Activated CD4-positive, CD25-positive, alpha-beta regulatory T cell (primary cell): ENCODE data around the gene CABLES1.

ENCODE experiments used
- DNase-seq, 4 experiments: peaks; one replicate each; lab custom pipeline; 2025; lab: John Stamatoyannopoulos, UW

Gene CABLES1

DNA sequence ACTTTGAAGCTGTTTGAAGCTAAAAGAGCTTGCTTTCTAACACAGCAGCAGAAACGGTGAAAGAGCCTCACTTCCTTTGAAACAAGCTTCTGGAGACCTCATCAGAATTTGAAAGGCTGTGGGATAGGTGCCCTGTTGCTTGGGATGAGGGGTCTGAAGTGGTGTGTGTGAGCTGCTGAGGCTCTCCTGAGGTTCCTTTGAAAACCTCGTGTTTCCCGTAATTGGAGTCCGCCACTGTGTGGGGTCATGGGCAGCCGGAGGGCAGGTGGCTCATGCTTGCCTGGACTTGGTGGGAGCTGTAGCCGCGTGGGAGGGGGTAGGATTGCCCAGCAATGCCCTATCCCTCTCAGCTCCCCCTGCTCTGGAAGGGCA is 34.4 kb downstream of the CABLES1 start:
- no peak for DNase-seq

DNA sequence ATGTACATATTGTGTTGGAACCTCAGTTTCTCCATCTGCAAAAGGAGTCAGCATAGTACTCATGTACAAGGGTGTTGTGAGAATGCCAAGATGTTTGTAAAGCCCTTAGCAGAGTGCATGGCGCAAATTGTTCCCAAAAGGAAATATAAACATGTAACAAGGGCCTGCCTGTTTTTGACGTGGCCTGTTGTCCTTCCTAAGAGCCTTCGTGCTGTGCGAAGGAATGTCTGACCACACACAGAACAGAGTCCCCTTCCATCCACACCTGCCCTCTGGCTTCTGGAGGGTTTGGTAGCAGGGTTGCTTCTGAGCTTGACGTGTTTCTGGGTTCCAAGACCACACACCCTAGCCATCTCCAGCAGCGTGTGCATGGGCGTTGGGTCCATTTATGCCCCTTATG is 34.9 kb downstream of the CABLES1 start:
- DNase-seq, result no peak

DNA sequence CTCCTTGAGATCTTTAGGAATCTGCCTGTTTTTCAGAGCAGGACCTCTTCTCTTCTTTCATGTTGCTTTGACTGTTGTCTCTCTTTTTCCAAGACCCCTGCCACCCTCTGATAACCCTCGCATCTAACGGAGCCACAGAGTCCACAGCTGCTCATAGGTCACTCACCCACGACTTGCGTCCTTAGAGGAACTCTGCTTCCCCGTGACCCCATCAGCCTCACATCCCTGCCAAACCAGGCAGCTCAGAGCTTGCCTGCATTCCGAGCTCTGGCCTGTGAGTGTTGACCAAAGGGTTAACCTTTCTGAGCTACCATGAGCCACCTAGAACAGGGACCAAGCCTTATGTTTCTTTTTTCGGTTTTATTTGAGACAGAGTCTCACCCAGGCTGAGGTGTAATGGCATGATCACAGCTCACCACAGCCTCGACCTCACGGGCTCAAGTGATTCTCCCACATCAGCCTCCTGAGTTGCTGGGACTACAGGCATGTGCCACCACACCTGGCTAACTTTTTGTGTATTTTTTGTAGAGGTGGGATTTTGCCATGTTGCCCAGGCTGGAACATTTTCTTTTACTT is 36.4 kb downstream of the CABLES1 start:
- DNase-seq, result no peak

DNA sequence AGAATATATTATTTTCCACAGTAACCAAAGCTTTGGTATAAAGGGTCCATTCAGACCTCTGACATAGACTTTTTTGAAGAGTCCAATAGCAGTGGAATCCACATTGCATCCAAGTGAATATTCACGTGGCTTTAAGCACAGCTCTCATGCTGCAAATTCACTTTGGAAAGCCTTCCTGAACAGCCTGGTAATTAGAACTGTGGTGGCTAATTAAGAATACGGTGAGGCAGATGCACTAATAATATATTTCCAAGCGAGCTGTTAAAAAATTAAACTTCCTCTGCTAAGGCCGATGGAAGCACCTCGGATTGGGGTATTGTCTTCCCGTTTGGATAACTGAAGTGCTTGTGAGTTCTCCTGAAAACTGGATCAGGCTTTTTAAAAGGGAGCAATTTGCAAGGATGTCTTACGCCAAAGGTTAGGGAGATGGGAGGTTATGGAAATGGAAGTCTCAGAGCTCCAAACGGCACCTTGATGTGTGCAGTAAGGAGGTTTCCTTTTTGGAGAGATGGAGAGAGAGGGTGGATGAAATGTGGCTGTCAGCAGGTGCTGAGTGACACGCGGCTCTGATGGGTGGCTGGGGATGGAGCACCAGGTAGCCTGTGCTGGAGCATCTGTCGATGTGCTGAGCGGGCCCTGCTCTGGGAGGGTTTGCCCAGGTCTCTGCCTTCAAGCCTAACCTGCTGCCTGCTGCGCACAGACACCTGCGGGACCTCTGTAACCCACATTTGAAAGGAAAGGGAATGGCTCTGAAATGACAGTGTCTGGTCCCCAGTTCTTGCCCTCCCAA is 37.5 kb downstream of the CABLES1 start:
- no peak for DNase-seq

DNA sequence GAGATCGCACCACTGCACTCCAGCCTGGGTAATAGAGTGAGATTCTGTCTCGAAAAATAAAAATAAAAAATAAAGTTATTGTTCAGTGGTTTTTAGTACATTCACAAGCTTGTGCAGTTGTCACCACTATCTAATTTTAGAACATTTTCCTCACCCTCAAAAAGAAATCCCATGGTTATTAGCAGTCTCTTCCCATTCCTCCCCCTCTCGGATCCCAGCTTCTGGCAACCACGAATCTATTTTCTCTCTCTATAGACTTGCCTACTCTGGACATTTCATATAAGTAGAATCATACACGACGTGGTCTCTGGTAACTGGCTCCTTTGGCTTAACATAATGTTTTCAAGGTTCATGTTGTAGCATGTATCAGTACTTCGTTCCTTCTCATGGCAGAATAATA is 38.6 kb downstream of the CABLES1 start:
- no peak for DNase-seq

DNA sequence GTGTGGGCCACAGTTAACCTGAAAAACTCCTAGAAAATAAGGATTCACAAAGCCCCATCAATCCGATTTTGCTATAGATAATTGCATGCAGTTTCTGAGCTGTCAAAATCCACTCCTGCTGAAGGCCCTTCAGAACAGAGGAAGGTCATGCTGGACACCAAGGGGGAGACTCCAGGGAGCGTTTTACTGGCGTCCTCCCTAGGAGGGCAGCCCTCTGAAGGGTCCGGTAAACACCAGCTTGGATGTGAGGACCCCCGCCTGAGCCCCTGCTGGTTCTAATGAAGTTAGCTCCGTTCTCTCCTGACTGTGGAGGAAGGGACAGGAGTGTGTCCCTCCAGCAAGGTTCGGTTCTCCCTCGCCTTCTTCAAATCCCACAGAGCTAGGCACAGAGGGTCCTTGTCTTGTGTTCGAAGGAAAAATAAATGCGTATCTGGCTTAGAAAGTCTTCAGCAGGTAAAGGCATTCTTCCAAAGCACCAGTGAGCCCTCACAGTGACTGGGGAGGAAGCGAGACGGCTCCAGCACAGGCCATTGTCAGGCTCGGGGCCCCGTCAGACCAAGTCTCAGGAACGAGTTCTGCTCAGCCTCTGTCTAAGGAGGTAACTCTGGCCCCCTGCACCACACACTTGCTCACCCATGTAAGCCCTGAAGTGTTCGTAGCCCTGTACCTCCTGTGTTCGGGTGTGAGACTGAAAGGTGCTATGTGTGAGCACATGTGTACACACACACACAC is 41.6 kb downstream of the CABLES1 start:
- no peak for DNase-seq

DNA sequence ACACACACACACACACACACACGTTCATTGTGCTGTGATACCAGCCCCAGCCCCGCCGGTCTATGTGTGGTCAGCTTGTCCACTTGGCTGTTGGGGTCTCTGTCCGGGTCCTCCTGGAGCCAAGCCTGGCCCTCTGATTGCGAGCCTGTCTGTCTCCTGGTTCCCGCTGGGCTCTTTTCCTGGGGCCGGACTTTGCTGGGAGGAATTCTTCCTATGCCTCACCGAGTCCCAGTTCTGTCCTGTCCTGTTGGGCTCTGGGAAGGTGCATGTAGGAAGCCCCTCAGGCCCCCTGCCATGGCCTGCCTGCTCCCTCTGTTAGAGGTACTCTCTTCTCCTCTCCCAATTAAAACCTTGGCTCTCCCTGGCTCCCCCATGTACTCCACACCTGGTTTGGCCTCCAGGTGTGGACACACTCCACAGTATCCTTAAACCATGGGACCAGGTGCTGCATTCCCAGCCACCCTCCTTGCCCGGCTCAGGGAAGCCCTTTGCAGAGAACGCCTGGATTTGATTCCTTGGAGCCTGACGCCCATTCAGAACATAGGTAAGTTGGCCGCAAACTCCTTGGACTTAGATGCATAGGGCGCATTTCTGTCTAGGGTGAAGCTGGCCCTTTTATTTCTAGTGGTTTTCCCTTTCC is 42.3 kb downstream of the CABLES1 start:
- no peak for DNase-seq

DNA sequence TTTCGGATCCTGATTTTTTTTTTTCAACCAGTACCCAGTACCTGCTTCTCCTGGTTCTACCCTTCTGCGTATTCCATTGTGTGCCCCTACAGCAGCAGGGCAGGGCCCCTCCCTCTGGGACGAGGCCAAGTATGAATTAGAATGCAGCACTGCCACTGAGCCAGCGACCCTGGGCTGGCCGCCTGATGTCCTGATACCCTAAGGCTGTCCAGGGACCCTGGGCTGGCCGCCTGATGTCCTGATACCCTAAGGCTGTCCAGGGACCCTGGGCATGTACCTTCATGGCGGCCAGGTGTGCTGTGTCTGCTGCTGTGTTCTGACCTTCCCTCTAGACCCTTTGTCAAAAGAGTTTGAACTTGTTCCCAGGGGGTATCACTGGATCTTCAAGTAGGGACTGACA is 42.9 kb downstream of the CABLES1 start:
- DNase-seq, result no peak

DNA sequence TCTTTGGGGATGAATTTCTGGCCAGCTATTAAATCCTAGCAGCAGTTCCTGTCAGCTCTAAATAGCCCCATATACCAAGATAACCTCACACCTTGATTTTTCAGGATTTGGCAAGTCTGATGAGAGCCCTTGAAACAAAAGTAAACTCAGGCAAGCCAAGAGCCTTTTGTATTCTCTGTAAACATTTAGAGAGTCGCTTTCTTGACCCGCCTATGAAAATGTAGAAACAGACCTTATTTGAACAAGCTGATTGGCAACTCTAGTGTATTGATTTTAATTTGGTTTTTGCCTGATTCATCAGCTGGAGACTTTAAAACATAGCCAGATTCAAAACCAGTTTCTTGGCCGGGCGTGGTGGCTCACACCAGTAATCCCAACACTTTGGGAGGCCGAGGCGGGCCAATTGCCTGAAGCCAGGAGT is 43.4 kb downstream of the CABLES1 start:
- no peak for DNase-seq

DNA sequence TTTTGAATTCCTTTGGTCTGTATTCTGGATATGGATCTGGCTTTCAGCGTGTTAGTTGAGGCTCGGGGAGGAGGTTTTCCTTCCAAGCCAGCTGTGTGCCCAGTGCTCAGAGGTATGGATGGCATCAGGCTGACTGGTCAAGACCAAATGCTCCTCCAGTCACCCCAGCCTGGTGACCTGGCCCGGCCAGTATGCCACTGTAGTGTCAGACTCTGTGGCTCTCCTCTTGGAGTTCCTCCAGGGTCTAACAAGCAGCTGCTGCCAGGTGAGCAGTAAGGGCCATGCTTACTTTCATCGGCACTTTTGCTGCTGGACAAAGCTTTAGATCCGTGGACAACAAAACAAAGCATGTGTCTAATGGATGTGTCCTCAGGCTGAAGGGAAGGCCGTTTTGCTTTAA is 44.1 kb downstream of the CABLES1 start:
- DNase-seq, result no peak

DNA sequence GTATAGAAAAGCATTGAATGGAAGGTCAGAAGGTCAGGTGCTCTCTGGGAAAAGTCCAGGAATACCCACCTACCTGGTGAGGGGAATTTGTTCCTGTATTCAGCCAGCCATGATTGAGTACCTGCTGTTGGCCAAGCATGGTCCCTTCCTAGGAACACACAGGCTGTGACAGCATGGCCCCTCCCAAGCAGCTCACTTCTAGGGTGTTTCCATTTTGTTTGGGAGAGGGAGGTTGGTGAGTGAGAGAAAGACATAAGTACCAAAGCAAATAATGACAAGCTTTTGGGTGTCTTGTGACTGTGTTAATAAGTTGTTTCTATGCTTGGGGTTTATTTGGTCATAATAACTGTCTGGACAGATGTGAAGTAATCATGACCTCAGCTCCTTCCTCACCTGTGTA is 46.3 kb downstream of the CABLES1 start:
- DNase-seq, result no peak

DNA sequence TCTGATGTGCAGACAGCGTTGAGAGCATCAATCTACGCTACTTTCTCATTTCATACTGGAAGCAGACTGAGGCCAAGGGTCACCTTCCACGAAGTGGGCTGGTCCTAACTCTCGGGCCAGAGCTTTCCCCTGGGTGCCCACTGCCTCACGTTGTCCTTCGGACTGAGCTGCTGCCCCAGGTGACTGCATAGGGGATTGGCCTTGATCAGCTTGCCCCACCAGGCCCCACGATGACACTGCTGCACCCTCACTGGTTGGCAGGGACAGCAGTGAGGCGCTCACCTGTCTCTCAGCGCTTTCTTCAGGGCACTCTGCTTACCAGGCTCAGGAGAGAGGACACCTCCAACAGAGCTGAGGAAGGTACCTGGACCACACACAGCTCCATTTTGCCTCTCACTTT is 47.3 kb downstream of the CABLES1 start:
- no peak for DNase-seq

DNA sequence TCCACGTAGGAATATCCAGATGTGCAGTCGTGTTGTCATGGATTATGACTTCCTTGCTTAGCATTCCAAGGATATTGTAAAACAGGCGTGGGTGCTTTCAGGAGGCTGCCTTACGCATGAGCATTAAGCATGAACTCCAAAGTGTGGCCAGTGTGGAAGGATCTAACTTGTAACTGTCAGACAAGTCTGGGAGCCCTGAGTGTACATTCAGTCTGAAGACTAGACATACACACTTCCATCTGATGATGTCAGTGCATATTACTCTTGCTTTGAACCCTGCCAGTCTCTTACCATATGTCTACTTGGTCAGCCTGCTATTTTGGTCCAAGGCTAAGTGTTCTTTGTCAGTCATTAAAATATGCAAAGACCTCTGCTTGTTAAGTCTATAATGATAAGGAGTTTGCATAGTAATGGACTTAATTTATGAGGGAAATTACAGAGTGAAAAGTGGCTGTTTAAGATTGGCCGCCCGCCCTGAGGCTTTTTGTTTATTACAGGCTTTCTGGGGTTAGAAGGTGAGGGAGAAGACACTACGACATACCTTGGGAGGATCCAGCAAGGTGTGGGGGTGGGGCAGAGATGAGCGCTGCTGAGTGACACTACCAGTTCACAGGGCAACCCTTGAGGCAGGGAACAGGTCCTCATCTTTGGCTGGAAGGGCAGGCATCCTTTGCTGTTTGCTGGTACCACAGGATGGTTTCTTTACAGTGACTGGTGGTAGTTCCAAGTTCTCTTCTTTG is 48.3 kb downstream of the CABLES1 start:
- no peak for DNase-seq

DNA sequence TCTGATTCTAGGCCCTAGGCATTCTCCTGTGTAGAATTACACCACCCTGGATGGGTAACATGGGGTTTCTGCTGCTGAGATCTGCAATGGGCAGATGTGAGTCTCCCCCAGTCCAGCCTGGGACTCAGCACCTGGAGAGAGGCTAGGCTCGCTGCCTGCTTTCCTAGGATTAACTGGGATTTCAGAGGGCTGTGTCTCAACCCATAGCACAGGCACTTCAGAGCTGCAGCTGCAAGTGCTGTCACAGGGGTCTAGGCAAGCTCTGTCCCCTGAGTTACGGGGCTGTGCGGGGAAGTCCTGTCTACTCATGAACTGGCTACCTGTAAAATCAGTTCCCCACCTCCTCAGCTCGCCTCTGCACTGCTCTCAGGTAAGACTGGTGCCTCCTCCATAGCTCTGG is 51.5 kb downstream of the CABLES1 start:
- no peak for DNase-seq

DNA sequence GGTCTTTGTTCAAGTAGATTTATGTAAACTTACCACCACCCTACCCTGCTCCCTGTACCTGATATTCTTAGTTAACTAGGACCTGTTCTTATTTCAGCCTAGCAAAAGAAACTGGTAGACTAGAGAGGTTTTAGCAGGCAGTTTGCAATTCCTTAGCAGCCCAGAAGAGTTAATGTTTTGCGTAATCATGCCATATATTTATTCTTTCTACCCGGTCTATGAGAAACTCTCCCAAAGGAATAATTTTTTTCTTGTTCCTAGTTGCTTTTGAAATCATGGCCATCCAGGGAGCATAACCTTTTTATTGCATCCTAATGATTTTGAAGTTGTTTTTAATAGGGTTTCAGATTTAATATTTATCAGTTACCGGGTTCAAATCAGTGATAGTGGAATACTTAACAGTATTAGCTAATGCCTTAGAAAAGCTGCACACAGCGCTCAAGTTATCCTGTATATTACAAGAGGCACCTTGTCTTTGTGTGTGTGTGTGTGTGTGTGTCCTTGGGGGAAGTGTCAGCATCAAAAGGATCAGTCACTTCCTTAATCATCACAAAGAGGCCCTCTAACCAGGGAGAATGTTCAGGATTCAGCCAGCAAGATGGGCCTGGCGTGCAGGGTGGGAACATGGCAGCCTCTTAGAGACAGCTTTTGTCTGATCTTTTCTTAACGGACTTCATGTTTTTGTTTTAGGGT is 52.9 kb downstream of the CABLES1 start:
- no peak for DNase-seq

DNA sequence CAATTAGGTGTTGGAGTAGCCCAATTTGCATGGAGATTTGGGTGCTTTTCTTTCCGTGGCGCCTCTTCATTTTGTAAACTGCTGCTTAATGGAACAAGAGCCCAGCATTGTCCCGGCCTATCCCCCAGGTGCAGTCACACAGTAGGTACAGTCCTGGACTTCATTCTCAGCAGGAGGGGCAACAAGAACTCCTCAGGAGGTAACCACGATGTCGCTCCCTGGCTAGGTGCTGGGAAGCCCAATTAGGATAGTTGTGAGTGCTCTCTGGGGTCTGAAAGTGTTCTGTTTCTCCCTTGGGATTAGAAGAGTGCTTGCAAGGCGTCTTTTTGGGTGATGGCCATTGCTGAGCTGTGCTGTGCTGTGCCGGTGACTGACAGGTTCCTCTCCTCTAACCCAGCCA is 53.8 kb downstream of the CABLES1 start:
- DNase-seq, result no peak

DNA sequence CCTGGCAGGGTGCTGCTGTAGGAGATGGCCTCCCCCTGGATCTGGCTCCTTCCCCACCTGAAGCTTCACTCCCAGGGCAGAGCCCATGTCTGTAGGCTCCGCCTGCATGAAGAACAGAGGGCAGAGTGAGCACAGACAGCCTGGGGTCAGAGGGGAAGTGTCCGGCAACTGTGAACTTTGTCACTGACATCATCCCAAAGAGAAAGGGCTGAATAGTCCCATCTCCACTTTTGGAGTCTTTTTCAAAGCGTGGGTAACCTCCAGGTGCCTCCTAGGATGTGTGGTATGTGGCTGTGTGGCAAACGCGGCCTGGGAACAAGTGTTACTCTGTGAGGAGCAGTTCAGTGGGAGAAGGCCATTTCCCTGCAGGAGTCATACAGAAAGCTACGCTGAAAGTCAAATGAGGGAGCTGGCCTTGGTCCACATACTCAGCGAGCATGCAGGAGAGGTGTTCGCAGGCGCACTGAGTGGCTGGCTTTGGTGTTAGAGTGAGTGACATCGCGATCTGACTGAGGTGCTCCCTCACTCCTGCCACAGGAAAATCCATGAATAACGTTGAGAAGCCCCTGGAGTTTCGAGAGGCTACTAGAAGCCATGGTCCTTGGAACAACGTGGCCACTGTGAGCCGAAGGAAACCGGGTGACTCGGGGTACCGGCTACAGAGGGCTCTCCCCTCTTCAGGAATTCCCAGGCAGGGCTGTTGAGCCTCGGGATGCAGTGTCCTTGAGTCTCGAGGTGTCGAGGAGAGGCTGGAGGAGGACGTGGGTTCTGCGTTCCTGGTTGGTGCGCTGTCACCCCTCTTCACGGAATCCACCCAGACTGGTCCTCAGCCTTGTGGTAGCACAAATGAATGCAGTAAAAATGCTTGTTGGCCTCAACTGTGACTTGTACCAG is 54.7 kb downstream of the CABLES1 start:
- no peak for DNase-seq

DNA sequence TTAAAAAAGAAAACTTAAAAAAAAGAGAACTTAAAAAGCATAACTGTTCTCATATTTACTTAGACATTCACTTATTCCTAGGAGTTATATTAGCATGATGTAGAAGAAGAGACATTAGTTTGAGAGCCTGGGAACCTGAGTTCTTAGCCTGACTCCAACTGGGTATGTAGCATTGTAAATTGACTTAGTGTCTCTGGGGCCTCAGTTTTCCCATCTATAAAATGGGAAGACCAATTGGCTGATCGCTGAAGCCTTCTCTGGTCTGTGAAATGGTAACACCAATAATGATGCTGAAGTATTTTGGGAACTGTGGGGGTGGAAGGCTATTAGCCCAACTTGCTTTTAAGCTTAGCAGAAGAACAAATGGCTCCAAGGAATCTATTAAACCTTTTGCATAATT is 55.9 kb downstream of the CABLES1 start:
- DNase-seq, result no peak

DNA sequence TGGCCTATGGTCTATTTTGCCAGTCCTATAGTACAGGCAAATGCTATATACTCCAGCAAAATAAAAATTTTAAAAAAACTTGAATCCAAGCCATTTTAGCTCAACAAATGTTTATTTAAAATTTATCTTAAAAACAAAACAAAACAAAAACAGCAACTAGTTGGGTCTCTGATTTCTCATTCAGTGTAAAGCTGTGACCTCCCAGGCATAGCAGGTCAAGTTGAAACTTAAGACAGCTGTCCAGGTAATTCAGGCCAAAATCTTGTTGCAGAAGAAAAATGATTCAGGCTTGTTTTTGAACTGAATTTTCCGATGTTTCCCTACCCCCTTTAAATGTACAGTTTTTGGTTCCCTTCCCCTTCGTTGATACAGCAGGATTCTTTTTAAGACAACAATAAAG is 58.5 kb downstream of the CABLES1 start:
- no peak for DNase-seq

DNA sequence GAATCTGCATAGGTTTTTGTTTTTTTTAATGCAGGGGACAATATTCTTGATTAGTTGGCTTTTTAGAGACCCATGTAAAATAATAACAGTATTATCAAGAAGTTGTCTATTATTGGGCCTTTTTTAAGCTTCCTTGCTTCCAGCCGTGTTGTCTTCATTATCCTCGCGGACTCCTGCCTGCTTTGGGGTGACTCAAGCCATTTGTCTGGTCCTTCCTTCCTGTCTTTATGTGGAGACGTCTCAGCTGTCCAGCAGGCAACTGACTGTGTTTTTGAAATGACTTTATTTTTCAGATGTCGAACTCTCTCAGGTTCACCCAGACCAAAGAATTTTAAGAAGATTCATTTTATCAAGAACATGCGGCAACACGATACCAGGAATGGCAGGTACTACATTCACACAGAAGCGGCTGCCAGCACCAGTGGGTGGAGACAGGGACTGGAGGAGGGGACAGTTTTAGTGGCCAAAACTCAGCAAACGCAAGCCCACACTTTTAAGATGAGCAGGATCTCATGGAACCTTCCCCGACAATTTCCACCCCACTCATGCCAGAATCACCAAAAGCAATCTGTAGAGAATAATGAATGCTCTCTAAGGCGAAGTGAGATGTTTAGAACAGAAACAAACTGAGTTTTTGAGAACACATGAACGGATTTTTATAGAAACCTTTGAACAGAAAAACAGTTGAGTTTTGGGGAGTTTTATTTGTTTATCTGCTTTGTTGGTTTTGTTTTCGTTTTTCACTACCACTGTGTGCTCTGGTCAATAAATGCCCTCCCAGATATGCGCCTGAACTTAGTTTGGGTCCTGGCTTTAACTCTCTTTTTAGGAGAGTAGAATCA is 59.1 kb downstream of the CABLES1 start:
- DNase-seq, result no peak
